HG03460 (cell line): ENCODE results near the gene OSM.
"Not testable (repeated sequence)": the region's sequence is repeated elsewhere in the genome, so short reads cannot be mapped to it uniquely, and the experiment has no call there.

Experiments
- ATAC-seq: cut with Tn5 transposase; IDR thresholded peaks from one replicate; pipeline ENCODE4 v1.9.1; 2021; ENCODE audit not compliant: unreplicated experiment

OSM gene

GRCh38 chr22:30245181-30245984 lies 21.3 kb downstream of the OSM start:
- no peak for ATAC-seq

GRCh38 chr22:30244641-30245040 lies 22.0 kb downstream of the OSM start:
- ATAC-seq = no peak

- no peak for ATAC-seq
Observed at GRCh38 chr22:30244066-30244465, 22.6 kb downstream of the OSM start.

- ATAC-seq = no peak
Observed at GRCh38 chr22:30243661-30244060, 23.0 kb downstream of the OSM start.

- ATAC-seq = no peak
Observed at GRCh38 chr22:30241576-30242371, 24.9 kb downstream of the OSM start.

- no peak for ATAC-seq
Observed at GRCh38 chr22:30240541-30241417, 25.9 kb downstream of the OSM start.

GRCh38 chr22:30239488-30240405 lies 26.9 kb downstream of the OSM start:
- no peak for ATAC-seq

GRCh38 chr22:30238661-30239487 lies 27.8 kb downstream of the OSM start:
- no peak for ATAC-seq

- ATAC-seq = no peak
Observed at GRCh38 chr22:30238136-30238535, 28.5 kb downstream of the OSM start.

- ATAC-seq = no peak
Observed at GRCh38 chr22:30236875-30237274, 29.8 kb downstream of the OSM start.

- ATAC-seq = no peak
Observed at GRCh38 chr22:30235687-30236170, 30.9 kb downstream of the OSM start.

- no peak for ATAC-seq
Observed at GRCh38 chr22:30234786-30235470, 31.7 kb downstream of the OSM start.

- not testable (repeated sequence) for ATAC-seq
Observed at GRCh38 chr22:30234325-30234724, 32.3 kb downstream of the OSM start.

GRCh38 chr22:30233582-30233981 lies 33.1 kb downstream of the OSM start:
- no peak for ATAC-seq

GRCh38 chr22:30232716-30233218 lies 33.9 kb downstream of the OSM start:
- ATAC-seq = no peak

- no peak for ATAC-seq
Observed at GRCh38 chr22:30230787-30231461, 35.7 kb downstream of the OSM start.

GRCh38 chr22:30230330-30230729 lies 36.3 kb downstream of the OSM start:
- no peak for ATAC-seq
